GM12891 (cell line): Measurements from ENCODE around the gene MMRN2.
"Not testable (repeated sequence)": the region's sequence is repeated elsewhere in the genome, so short reads cannot be mapped to it uniquely, and the experiment has no call there.

Experiments used
- POLR2A ChIP-seq: IDR thresholded peaks from 2 replicates; pipeline ENCODE4 v1.6.1; 2011; ENCODE audit warnings: low read depth, low read length, control low read depth
- POLR2AphosphoS5 ChIP-seq: IDR thresholded peaks from 2 replicates; pipeline ENCODE4 v1.6.1; 2011; ENCODE audit warnings: low read depth, low read length, control low read depth
- SPI1 ChIP-seq: IDR thresholded peaks from 2 replicates; pipeline ENCODE4 v1.6.1; 2011; ENCODE audit warnings: low read depth, low read length, control low read depth
- TAF1 ChIP-seq: IDR thresholded peaks from 2 replicates; pipeline ENCODE4 v1.6.1; 2011; ENCODE audit warnings: low read depth, low read length, control low read depth

GRCh38 chr10:86981020-86981419, 23.6 kb upstream of the MMRN2 start:
- TF ChIP-seq POLR2A, TAF1, POLR2AphosphoS5, SPI1: not testable (repeated sequence)
